GM18909 (cell line): ENCODE measurements around the gene ELL2.

Source experiments
- ATAC-seq: cut with Tn5 transposase; IDR thresholded peaks from one replicate; pipeline ENCODE4 v1.9.1; 2021; ENCODE audit warnings: mild to moderate bottlenecking; ENCODE audit not compliant: unreplicated experiment, poor library complexity

ELL2 gene

DNA sequence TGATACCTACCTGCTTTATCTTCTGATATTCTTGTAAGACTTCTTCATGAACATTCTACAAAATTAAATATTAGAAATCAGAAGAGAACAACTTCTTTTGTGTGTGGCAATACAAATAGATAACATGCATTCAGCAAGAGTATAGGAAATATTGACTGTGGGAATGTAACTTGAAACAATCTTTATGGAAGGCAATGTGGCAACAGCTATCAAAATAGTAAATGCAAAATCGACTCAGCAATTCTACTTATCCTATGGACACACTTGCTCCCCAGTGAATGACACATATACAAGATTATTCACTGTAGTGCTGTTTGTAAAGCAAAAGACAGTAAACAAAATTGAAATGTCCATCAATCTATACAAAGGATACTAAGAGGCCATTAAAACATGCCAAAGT is 72.6 kb downstream of the ELL2 start:
- no peak for ATAC-seq

GRCh38 chr5:95887977-95888376 is 73.7 kb downstream of the ELL2 start:
- no peak for ATAC-seq

- ATAC-seq: no peak
Observed at GRCh38 chr5:95886340-95887044, 75.2 kb downstream of the ELL2 start.

DNA sequence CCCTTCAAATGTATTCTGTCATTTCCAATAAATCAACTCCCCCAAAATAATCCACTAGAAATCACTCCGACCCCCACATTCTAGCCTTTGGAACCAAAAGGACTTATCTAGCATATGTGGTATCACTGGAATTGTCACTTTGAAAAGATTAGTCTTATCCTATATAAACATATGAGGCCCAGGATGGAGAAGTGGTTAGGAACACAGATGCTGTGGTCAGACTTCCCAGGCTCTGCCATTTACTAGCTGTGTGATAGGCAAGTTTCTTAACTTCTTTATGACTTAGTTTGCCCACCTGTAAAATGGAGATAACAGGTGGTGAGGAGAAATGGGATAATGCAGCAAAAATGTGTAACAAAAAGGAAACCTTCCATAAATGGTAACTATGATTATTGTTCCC is 77.1 kb downstream of the ELL2 start:
- ATAC-seq: no peak

DNA sequence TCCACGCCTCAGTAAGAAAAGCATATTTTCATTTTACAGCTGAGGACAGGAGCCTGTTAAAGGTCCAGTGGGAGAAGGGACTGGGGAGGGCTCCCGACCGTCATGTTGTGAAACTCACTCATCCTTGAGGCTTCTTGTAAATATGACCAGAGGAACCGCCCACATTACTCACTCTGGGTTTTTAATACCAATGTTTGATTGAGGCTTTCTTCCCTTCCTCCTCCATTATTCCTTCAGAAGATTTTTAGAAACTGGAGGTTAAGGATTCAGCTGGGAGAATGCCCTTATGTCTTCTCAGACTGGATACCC is 77.7 kb downstream of the ELL2 start:
- ATAC-seq: peak; percentile 56

DNA sequence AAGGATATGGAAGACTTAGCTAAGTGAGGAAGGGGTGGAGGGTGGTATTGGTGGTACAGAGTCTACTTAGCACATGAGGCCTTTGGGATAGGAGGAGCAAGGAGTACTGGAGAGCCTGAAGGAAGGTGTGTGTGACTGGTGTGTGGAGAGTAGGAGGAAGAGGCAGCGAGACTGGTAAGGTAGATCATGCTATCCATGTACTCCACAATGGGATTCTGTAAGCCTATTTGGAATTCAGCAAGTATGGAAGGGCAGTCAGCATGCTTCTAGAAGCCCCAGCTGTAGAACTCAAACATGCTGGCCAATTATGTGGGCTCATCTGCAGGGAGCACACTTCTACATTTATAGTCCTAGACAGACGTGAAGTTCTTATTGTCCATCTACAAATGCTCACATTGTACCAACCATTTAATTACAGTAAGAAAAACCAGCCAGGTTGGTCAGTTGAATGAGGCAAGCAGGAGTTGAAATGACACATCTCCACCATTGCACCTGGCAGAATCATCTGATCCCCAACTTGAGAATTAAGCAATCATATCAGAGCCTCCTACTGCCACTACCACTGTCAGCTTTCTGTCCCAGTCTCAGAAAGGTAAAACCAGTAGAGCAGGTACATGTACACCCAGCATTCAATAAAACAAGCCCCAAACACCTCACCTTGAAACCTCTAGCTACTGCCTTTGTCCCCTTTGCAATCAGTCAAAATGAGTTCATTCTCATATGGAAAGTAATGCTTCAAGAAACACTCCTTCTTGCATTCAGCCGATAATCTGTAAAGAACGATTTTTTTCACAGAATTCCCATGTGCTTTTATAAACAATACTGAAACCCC is 78.2 kb downstream of the ELL2 start:
- ATAC-seq: peak; percentile 38

DNA sequence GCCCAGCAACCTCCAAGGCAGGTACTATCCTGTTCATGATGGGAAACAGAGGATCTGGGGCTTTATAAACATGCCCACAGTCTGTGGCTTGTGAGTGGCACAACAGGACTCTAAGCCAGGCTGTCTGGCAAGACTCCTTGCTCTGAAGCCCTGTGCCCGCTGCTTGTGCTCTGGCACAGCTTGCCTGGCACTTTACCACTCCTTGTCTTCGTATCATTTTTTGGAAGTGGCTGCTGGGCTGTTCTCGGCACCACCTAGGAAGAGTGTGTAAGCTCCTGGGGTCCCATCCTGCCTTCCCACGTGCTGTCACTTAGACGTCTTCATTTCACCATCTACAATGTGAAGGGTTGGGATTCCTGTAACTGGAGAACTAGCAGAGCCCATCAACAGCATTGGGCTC is 79.8 kb downstream of the ELL2 start:
- no peak for ATAC-seq

- no peak for ATAC-seq
Observed at GRCh38 chr5:95880081-95880926, 81.3 kb downstream of the ELL2 start.

GRCh38 chr5:95879661-95880060 is 82.0 kb downstream of the ELL2 start:
- ATAC-seq: no peak

GRCh38 chr5:95878417-95879323 is 83.0 kb downstream of the ELL2 start:
- ATAC-seq: no peak

DNA sequence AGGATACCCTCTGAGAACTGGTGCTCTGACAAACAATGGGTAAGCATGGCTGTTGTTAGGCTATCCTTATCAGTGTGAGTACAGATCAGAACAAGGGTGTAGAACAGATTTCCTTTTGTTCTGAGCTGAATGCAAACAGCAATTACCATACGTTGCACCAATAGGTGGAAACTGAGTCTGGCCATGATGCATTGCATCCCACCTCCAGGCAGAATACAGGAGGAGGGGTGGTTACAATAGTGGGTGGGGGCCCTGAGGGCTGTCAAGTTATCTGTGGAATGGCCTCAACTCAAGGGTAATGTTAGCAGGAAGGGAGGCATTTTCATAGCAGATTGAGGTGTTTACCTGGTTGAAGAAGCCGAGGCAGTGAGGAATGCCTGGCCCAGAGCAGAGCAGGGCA is 84.9 kb downstream of the ELL2 start:
- no peak for ATAC-seq

DNA sequence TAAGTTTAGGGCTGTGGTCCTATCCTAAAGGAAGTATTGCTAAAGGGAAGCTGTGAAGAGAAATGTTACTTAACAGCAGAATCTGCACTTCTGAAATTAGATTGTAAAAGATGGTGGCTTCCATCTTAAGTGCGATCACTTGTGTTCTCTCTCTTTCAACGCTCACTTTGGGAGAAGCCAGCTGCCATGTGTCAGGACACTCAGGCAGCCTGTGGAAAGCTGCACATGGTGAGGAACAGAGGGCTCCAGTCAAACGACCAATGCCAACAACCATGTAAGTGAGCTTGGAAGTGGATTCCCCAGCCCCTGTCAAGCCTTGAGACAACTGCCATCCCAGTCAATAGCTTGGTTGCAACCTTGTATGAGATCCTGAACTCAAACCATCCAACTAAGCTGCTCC is 87.4 kb downstream of the ELL2 start:
- no peak for ATAC-seq

DNA sequence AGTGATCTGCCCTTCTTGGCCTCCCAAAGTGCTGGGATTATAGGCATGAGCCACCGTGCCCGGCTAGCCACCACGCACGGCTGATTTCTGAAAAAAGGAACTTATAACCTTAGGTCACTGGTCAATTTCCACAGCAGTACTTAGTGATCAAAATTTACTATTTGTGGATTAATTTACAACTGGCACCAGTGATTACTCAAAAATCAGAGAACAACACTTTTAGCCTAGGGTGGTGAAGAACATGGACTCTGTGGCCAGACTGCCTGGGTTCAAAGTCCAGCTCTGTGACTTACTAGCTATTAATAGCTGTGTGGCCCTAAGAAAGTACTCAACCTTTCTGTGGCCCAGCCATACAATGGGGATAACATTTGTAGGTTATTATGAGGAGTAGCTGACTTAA is 88.3 kb downstream of the ELL2 start:
- ATAC-seq: no peak

GRCh38 chr5:95872346-95873268 is 89.0 kb downstream of the ELL2 start:
- ATAC-seq: no peak

- ATAC-seq: no peak
Observed at GRCh38 chr5:95871146-95871806, 90.4 kb downstream of the ELL2 start.

GRCh38 chr5:95870105-95870672 is 91.5 kb downstream of the ELL2 start:
- peak; percentile 67 for ATAC-seq

DNA sequence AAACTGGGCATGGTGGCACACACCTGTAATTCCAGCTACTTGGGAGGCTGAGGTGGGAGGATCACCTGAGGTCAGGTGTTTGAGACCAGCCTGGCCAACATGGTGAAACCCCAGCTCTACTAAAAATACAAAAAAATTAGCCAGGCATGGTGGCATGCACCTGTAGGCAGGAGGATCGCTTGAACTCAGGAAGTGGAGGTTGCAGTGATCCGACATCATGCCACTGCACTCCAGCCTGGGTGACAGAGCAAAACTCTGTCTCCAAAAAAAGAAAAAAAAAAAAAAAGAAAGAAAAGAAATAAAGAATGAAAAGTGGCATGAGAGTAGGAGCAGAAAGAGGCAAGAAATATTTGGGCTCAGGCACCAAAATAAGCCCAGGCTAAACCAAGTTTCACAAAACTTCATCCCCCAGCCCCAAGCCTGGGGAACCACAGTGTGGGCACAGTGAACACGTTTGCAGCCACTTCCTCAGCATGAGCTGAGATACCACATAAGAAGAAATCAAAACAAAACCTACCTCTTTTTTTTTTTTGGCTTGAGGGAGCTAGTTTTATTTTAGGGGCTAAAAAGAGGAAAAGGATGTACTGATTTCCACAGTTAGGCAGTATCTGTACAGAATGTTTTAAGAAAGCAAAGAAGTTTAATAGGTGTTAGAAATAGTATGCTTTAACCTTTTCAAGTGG is 92.3 kb downstream of the ELL2 start:
- peak; percentile 65 for ATAC-seq

DNA sequence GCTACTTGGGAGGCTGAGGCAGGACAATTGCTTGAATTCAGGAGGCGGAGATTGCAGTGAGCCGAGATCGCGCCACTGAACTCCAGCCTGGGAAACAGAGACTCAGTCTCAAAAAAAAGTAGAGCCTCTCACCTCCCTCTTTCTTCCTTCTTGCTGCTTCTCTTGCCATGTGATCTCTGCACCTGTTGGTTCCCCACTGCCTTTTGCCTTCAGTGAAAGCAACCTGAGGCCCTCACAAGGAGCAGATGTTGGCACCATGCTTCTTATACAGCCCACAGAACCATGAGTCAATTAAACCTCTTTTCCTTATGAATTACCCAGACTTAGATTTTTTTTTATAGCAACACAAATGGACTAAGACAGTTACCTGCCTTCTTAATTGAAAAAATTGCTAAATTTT is 93.5 kb downstream of the ELL2 start:
- ATAC-seq: no peak
